HG03439 (cell line): Measurements from ENCODE around the gene MAD1L1.

Experiments
- ATAC-seq: cut with Tn5 transposase; IDR thresholded peaks from one replicate; pipeline ENCODE4 v1.9.1; 2021; ENCODE audit warnings: mild to moderate bottlenecking, moderate library complexity; ENCODE audit not compliant: unreplicated experiment

Gene MAD1L1

GRCh38 chr7:2201686-2202360, 30.9 kb downstream of the MAD1L1 start:
- no peak for ATAC-seq

GRCh38 chr7:2201128-2201527, 31.6 kb downstream of the MAD1L1 start:
- ATAC-seq = no peak

GRCh38 chr7:2200584-2200980, 32.2 kb downstream of the MAD1L1 start:
- no peak for ATAC-seq

GRCh38 chr7:2199956-2200583, 32.7 kb downstream of the MAD1L1 start:
- ATAC-seq = no peak

- no peak for ATAC-seq
Observed at GRCh38 chr7:2199528-2199927, 33.2 kb downstream of the MAD1L1 start.

- ATAC-seq = no peak
Observed at GRCh38 chr7:2198760-2199159, 34.0 kb downstream of the MAD1L1 start.

- no peak for ATAC-seq
Observed at GRCh38 chr7:2198206-2198605, 34.5 kb downstream of the MAD1L1 start.

GRCh38 chr7:2197436-2198155, 35.1 kb downstream of the MAD1L1 start:
- no peak for ATAC-seq

- no peak for ATAC-seq
Observed at GRCh38 chr7:2196381-2197378, 36.1 kb downstream of the MAD1L1 start.

- ATAC-seq = no peak
Observed at GRCh38 chr7:2195400-2196246, 37.1 kb downstream of the MAD1L1 start.

- no peak for ATAC-seq
Observed at GRCh38 chr7:2193575-2194305, 39.0 kb downstream of the MAD1L1 start.

GRCh38 chr7:2192831-2193534, 39.8 kb downstream of the MAD1L1 start:
- no peak for ATAC-seq

- ATAC-seq = no peak
Observed at GRCh38 chr7:2191016-2191415, 41.7 kb downstream of the MAD1L1 start.

- no peak for ATAC-seq
Observed at GRCh38 chr7:2190531-2190930, 42.2 kb downstream of the MAD1L1 start.

- ATAC-seq = no peak
Observed at GRCh38 chr7:2186166-2186565, 46.6 kb downstream of the MAD1L1 start.

- no peak for ATAC-seq
Observed at GRCh38 chr7:2185715-2186114, 47.0 kb downstream of the MAD1L1 start.

- ATAC-seq = no peak
Observed at GRCh38 chr7:2182461-2182860, 50.3 kb downstream of the MAD1L1 start.

GRCh38 chr7:2181077-2181854, 51.5 kb downstream of the MAD1L1 start:
- ATAC-seq = no peak
